Muscle of back (tissue), 13 donors: ENCODE data around the gene COX19. TPM values are rescaled to one million over a fixed set of nuclear protein-coding genes. Genes with fewer than 3 reads are reported as not detected.

Source experiments
- DNase-seq, 3 donors: peaks; one replicate each; pipeline versions ENCODE4 v3.0.0 to v3.0.0-alpha.2; 2013
- long read RNA-seq, 9 donors: transcript quantifications; one replicate each; lab custom pipeline, GENCODE V29; 2026
- polyA plus RNA-seq, 10 donors: library from polyadenylated mRNA; unstranded; fragments of 120-200 nt; gene quantifications; one replicate each; pipeline ENCODE4 v1.2.1, GENCODE V29; 2013; ENCODE audit not compliant: insufficient read length in 10 of 10

COX19 gene, protein sequence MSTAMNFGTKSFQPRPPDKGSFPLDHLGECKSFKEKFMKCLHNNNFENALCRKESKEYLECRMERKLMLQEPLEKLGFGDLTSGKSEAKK
- 10 to 100 TPM in 6 of 10 donors, 1 to 10 TPM in 4; 7.0 to 12.4 (median 10.5) TPM for polyA plus RNA-seq
- long read RNA-seq, donor 1, transcript COX19-201 (3 exons, 3,666 nt), result major isoform, 8 of 9 reads
- long read RNA-seq, donor 1, partial matches to known transcripts, result 0 of 9 reads
- long read RNA-seq, donor 1, other reads (novel, unspliced or antisense), result 0 of 9 reads
- long read RNA-seq, donor 2, transcript COX19-201 (3 exons, 3,666 nt), result major isoform, 12 of 12 reads
- long read RNA-seq, donor 2, partial matches to known transcripts, result 0 of 12 reads
- long read RNA-seq, donor 2, other reads (novel, unspliced or antisense), result 0 of 12 reads
- long read RNA-seq, donor 3, result 0 reads
- long read RNA-seq, donor 4, transcript COX19-201 (3 exons, 3,666 nt), result major isoform, 9 of 9 reads
- long read RNA-seq, donor 4, partial matches to known transcripts, result 0 of 9 reads
- long read RNA-seq, donor 4, other reads (novel, unspliced or antisense), result 0 of 9 reads
- long read RNA-seq, donor 5, transcript COX19-201 (3 exons, 3,666 nt), result major isoform, 12 of 15 reads
- long read RNA-seq, donor 5, partial matches to known transcripts, result 0 of 15 reads
- long read RNA-seq, donor 5, other reads (novel, unspliced or antisense), result 0 of 15 reads
- long read RNA-seq, donor 6, transcript COX19-201 (3 exons, 3,666 nt), result major isoform, 9 of 11 reads
- long read RNA-seq, donor 6, partial matches to known transcripts, result 0 of 11 reads
- long read RNA-seq, donor 6, other reads (novel, unspliced or antisense), result 0 of 11 reads
- long read RNA-seq, donor 7, transcript COX19-201 (3 exons, 3,666 nt), result major isoform, 12 of 13 reads
- long read RNA-seq, donor 7, partial matches to known transcripts, result 0 of 13 reads
- long read RNA-seq, donor 7, other reads (novel, unspliced or antisense), result 0 of 13 reads
- long read RNA-seq, donor 8, transcript COX19-201 (3 exons, 3,666 nt), result major isoform, 7 of 7 reads
- long read RNA-seq, donor 8, partial matches to known transcripts, result 0 of 7 reads
- long read RNA-seq, donor 8, other reads (novel, unspliced or antisense), result 0 of 7 reads
- long read RNA-seq, donor 9, partial matches to known transcripts, result 0 of 2 reads
- long read RNA-seq, donor 9, other reads (novel, unspliced or antisense), result 0 of 2 reads

DNA sequence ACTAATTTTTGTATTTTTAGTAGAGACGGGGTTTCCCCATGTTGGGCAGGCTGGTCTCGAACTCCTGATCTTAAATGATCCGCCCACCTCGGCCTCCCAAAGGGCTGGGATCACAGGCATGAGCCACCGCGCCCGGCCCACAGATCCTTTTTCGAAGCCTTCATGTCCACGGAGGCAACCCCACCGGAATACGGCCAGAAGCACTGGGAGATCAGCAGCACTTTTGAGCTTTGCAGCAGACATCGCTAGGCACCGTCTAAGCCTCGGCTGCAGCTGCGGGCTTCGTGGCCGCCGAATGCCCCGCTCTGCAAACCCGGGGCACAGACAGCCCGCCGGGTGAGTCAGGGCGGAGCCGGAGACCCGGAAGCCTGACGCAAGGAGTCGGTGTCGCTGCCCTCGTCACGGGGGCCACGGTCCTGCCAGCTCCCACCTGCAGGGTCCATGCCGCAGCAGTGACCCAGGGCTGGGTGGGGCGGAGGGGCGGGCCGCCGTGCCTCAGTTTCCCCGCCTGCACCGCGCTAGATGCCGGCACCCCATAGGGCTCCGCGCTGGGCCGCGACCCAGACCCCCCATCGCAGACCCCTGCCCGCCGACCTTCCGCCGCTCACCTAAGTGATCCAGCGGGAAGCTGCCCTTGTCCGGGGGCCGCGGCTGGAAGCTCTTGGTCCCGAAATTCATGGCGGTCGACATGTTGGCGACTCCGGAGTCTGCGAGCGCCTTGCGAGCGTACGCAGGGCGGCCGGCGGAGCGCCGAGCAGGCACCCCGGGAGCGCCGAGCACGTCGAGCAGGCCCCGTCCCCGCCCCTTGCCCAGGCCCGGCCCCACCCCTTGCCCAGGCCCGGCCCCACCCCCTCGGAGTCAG, at the start of gene COX19:
Gene COX19 (minus strand): TSS at position 730 of the 862 bp plus-strand sequence. CDS start 40 bp downstream, at position 690.
- peak; percentile 87 to 94 (median 91) for DNase-seq

DNA sequence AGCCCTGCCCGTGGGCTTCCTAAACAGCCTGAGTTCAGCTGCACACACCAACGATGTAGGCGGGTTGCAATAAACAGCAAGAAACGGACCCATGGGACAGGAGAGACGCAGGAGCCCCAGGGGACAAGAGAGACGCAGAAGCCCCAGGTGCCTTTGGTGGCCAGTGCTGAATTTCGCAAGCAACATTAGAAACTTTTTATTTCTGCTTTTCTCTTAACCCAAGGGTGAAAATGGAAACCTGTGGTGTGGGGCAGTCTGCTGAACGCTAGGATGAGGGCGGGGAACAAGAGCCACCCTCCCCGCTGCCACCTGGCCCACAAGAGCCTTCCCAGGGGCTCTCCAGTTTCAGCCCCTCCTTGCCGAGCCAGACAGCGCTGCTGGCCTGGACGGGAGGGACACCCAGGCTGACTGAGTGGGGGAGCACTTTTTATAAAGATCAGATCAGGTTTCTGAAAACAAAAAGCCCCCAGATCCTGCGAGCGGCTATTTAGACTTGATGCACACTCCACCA, 49.0 kb upstream of the COX19 start:
- DNase-seq, result no peak

DNA sequence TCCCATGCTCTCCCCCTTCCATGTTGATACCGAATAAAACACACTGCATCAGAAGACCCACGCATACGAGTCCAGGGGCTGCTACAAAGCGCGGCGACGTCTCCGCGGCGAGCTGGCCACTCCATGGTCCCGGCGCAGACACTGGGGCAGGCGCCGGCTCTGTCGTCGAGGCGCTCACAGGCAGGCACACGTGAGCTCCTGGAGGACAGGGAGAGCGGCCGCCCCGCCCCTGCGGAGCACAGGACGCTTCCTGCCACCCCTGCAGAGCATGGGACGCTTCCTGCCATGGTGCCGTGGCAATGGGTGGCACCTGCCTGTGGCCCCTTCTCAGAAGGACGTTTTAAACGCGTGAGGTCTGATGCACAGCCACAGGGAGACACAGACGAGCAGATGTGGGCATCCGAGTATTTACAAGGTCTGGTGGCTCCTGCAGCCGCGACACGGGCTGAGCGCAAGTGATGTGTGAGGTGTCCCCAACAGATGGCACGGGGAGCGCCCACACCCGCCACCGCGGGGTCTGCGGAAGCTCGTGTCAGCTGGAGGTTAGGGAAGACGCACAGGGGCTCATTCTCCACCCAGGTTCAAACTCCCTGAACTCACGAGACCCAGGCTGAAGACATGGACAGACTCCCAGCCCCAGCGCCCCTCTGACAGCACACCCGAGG, 47.6 kb upstream of the COX19 start:
- no peak for DNase-seq

DNA sequence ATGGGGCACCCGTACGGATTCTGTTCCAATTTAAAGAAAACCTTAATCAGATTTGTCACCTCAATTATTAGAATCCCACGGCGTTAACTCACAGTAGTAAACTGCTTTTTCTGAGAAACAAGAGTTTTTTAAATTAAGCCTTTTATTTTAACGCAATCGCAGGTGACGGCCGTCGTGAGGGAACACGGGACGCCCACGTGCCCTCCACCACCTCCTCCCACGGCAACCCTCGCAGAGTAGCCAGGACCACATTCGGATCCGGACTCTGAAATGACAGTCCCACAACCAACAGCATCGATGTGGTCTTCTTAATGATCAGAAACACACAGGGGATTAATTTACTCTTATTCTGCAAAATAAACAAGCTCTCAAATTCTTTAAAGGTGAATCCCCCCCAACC, 47.0 kb upstream of the COX19 start:
- no peak for DNase-seq

DNA sequence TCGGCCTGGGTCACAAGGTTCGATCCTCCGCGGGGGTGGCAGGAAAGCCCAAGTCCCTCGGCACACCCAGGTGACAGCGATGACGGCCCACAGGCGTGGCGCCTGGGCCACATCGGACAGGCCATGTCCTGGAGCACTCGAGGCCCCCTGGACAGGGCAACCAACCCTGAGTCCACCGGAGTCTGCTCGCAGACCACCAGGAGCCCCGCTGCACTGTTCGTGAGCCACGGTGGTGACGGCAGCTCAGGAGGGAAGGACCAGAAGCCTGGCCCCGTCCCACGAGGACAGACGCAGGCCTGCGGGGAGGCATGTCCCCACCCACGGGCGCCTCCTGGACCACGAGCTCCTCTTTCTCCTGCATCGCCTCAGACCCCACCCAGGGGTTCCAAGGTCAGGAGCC, 46.6 kb upstream of the COX19 start:
- DNase-seq, result no peak

DNA sequence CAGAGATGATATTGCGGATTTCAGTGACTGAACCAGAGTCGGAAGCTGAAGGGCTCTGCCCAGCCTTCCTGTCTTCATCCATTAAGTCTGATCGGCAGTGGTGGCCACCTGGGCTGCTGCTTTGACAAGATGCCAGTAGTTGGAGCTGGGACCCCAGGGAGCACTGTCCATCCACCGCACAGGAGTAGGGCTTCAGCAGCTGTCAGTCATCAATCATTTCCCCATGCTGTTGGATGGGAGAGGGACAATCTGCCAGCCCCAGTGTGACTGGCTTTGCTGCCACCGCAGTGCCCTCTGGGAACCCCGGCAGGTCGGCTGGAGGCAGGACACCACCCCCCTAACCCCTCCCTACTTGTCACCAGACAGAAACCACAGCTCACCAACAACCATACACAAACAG, 46.0 kb upstream of the COX19 start:
- DNase-seq, result no peak

DNA sequence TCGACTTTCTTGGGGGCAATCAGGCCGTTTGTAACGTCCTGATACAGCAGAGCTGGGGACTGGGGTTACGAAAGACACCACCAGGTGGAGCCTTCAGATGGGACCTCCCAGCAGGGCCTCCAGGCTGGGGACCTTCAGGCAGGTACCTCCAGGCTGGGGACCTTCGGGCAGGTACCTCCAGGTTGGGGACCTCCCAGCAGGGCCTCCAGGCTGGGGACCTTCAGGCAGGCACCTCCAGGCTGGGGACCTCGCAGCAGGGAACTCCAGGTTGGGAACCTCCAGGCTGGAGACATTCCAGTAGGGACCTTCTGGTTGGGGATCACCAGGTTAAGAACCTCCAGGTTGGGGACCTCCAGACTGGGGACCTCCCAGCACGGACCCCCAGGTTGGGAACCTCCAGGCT, 45.5 kb upstream of the COX19 start:
- DNase-seq, result no peak

DNA sequence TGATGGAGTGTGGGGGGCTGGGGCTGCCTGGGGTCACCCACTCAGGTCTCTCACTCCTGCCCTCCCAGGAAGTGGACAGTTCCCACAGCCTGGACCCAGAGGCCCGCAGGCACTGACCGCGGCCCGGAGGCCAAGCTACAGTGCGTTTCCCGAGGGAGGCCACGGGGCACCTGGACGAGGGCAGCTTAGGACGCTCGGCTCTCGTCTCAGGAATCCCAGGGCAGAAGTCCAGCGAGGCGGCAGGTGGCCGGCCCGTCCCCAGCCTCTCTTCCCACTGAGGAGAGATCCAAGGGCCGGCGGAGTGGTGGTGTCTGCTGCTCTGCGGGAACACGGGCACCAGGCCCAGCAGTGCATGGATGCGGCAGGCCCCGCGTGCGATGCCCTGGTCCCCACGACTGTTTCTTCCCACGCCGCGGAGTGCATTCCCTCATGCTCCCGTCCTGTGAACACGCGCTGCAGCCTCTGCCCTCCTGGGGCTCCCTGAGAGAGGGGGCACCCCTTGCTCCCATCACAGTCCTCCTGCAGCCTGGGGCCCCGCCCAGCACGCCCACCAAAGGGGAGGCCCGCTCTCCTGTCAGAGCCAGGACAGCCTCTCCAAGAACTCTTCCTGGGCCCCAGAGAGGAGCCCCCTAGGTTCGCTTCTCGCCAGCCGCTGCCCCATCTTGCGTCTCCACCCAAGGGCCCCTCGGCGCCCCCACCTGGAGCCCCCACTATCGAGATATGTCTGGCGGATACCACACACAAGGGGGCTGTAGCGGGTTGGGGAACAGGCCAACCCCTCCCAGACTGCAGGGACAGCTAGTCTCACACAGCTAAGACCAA, 44.7 kb upstream of the COX19 start:
- DNase-seq, result no peak

DNA sequence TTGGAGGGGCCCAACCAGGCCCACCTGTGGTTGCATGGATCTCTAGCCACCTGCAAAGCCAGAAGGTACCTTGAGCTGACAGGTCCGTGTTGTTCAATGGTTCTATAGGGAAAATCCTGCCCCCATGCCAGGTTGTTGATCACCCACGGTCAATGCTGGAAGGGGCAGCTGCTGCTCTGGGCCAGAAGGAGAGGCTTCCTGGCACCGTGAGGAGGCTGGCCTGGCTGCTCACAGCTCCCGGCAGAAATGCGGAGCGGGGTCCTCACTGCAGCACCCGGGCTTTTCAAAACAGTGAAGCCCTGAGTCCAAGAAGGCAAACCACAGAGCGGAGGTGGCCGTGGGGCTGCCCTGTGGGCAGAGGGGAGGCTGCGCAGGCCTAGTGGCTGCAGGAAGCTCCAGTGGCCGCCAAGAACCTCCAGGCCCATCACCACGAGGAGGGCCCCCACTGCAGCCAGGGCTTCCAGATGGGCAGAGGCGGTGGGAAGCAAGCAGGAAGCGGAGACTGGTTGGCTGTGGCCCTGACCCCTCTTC, 44.0 kb upstream of the COX19 start:
- no peak for DNase-seq

DNA sequence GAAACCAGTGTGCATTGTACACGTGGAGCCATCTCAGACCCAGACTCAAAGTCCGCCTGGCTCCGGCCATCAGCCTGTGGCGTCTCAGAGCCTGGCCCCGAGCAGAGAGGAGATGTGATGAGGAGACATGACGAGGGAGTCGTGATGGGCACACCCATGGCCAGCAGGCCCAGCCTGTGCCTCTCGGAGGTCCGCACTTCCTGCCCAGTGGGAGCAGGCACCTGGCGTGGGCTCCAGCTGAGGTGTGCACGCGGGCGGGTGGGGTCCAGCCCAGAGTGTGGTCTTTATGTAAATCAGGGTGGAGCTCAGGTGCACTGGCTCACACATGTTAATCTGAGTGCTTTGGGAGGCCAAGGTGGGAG, 43.0 kb upstream of the COX19 start:
- no peak for DNase-seq

DNA sequence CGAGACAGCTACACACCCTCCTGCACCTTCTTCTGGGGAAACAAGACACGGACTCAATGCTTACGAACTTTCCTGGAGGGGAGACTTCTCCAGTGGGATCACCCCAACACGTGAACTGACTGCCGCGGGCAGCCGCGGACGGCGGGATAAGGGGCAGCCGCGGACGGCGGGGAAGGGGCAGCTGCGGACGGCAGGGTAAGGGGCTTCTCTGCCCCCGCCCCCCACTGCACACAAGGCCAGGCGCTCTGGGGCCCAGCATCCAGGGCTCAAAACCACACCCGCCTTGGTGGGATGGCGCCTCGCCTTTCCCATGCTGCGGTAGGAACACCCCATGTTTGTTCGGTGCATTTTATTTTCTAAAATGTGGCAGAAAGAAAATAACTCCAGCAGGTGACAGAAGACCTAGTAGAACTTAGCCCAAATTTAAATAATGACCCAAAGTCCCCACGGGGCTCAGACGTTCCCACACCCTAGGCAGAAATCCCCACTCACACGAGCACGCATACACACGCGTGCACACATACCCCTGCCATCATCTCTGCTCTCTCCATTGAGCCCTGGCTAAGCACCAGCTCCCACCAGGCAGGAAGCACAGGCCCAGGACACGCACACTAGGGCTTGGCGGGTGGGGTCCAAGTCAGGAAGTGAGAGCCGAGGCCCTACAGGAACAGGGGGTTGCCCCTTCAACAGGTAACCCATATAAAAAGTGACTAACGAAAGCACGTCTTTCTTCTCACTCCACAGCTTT, 42.4 kb upstream of the COX19 start:
- DNase-seq, result no peak

DNA sequence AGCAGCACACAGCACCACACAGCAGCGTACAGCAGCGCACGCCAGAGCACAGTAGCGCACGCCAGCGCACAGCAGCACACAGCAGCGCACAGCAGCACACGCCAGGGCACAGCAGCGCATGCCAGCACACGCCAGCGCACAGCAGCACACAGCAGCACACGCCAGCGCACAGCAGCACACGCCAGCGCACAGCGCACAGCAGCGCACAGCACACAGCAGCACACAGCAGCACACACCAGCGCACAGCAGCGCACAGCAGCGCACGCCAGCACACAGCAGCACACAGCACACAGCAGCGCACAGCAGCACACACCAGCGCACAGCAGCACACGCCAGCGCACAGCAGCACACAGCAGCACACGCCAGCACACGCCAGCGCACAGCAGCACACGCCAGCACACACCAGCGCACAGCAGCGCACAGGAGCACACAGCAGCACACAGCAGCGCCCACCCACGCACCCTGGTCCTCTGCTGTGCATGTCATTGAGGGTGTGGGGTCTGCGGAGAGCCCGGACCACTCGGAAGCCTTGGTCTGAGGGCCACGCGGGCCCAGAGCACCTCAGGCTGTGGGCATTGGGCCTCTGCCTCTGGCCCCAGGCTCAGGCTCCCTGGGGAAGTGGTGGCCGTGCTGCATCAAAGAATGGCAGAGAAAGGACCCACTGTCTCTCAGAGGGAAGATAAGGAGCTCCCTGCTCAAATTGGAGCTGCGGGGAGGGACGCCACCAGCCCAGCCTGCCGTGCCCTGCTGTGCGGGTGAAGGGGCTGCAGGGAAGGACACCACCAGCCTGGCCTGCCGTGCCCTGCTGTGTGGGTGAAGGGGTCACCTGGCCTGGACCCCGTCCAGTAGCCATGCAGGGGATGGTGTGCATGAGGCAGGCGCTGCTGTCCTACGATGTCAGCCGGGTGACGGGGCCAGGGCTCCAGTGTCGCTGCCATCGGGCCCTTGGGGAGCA, 41.5 kb upstream of the COX19 start:
- no peak for DNase-seq

DNA sequence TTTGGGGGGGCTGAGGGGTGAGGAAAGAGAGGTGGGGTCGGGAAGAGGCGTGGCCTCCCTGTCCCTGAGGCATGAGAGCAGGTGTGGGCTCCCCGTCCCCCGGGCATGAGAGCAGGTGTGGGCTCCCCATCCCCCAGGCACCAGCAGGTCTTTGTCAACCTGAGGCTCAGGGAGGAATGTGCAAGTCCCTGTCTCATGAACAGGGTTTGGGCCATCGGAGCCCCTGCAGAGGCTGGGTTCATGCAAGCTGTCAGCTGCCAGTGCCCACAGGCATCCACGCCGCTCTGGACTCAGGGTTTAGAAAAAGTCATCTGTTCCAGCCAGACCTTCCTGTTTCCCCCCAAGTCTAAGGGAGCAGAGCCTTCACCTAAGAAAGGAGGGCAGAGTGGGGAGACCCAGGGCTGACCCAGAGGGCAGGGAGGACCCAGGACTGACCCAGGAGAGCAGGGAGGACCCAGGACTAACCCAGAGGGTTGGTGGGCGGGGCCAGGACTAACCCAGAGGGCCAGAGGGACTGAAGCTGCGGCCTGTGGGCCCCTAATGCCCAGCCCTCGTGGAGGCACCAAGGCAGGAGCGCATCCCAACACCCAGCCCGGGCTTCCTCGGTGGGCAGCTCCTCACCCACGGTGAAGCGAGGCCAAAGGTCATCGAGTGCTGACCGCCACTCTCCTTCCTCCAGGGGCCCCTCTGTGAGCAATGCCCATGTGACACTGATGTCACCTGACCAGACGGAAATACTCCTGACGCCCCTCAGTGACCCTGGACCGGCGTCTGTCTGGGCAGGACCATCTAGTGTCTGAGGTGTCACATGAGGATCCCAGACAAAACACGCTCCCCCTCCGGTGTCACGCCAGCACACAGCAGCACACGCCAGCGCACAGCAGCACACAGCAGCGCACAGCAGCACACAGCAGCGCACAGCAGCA, 40.1 kb upstream of the COX19 start:
- DNase-seq, result no peak

DNA sequence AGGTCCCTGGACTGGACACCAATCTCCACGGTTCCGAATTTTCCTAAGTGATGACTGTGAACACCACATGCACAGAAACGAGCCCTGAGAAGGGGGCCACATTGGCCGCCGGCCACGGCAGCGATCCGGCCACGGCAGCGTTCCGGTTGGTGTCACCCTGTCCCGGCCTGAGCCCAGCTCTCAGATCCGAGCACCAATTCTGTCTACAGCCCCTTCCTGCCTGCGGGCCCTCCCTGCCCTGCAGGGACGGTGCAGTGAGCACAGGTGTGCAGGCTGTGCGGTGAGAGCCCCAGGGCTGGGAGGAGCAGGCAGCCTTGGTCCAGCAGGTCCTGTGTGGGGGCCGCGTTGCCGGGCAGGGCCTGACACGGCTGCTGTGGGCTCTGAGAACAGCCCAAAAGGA, 39.3 kb upstream of the COX19 start:
- no peak for DNase-seq

DNA sequence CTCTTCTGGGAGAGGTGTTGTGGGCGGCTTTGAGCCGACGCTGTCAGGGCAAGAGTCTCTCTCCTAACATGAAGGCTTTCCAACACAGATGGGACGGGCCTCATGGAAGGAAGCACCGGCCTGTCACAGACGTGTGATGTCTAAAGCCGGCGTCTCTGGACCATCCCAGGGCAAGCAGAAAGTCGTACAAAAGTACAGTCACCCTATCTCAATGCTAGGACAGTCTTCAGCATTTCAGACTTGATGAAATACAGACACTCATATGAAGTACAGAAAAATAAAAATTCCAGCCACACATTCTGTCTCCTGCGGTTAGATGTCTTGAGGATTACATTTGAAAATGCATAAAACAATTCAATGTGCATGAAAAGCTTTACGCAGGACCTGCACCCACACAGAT, 38.2 kb upstream of the COX19 start:
- no peak for DNase-seq

DNA sequence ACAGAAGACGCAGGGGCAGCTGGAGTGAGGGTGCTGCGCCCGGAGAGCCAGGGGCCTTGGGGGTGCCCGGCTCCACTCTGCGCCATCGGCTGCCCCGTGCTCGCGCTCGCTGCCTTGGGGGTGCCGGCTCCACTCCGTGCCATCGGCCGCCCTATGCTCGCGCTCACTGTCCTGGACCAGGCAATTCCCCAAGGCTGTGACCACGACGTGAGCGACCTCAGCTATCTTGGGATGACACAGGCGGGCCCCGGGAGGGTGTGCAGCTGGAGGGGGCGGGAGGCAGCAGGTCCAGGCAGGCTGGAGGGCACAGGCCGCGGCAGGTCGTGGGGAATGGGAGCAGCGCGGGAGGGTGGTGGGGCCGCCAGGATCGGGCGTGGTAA, 37.4 kb upstream of the COX19 start:
- DNase-seq, result no peak
